Endothelial cell of umbilical vein (primary cell): ENCODE measurements around the gene GPSM1. TPM values are rescaled to one million over a fixed set of nuclear protein-coding genes. Genes with fewer than 3 reads are reported as not detected.

Experiments used
- BruUV-seq: library from RNA; stranded (reverse); fragments of 400-500 nt; replicated peaks from 2 replicates; lab custom pipeline; 2021; lab: Mats Ljungman, UMichigan
- CTCF ChIA-PET: fragments of 300-600, 350-600 bp; sonication (Branson Sonifier 250); formaldehyde crosslinking; loops from one replicate; lab custom pipeline; 2021; ENCODE audit warnings: antibody characterized with exemption, inconsistent platforms; lab: Charles Lee
- POLR2A ChIA-PET: fragments of 300-600, 350-600 bp; sonication (Branson Sonifier 250); formaldehyde crosslinking; loops from one replicate; lab custom pipeline; 2021; ENCODE audit warnings: antibody characterized with exemption, inconsistent platforms; lab: Charles Lee
- DNase-seq: peaks from one replicate; pipeline ENCODE4 v3.0.0-alpha.2; 2011; ENCODE audit warnings: low read depth, low spot score
- FAIRE-seq: peaks from 2 replicates; lab custom pipeline; 2011; peaks lifted over from hg19 to GRCh38; lab: Jason Lieb, UNC
- H2AFZ ChIP-seq: 2 replicates; pipeline ENCODE4 v1.6.0; 2012; ENCODE audit warnings: low read depth, low read length, control low read depth, inconsistent platforms
- H3K27ac ChIP-seq: 2 replicates; pipeline ENCODE4 v1.5.1; 2011; ENCODE audit warnings: low read depth, mild to moderate bottlenecking, control low read depth, low read length, moderate library complexity; ENCODE audit not compliant: insufficient read depth
- H3K27me3 ChIP-seq, 2 experiments: 2 replicates each; pipeline versions ENCODE4 v1.6.0 to v1.6.1; 2011; ENCODE audit warnings: low read length in 2 of 2, mixed read lengths in 1 of 2; ENCODE audit not compliant: control insufficient read depth in 2 of 2, insufficient read depth in 2 of 2
- H3K36me3 ChIP-seq, 2 experiments: 2 replicates in 1 of 2; 3 replicates in 1 of 2; pipeline ENCODE4 v1.5.1; 2011; ENCODE audit warnings: low read length in 2 of 2, mild to moderate bottlenecking in 1 of 2, moderate library complexity in 1 of 2; ENCODE audit not compliant: control insufficient read depth in 2 of 2, insufficient read depth in 2 of 2; ENCODE audit errors: extremely low read depth in 1 of 2
- H3K4me1 ChIP-seq: 3 replicates; pipeline ENCODE4 v1.5.1; 2011; ENCODE audit warnings: mild to moderate bottlenecking, low read length; ENCODE audit not compliant: control insufficient read depth, insufficient read depth; ENCODE audit errors: extremely low read depth
- H3K4me2 ChIP-seq: 2 replicates; pipeline ENCODE4 v1.6.1; 2011; ENCODE audit warnings: low read length, control low read depth, mixed read lengths; ENCODE audit not compliant: insufficient read depth
- H3K4me3 ChIP-seq, 3 experiments: fragments of 200-600 bp in 1 of 3; sonication (generic), shearing (Covaris generic) in 1 of 3; replicated peaks in 1 of 3; 2 replicates each; pipeline ENCODE4 v1.5.1; 2011 to 2016; ENCODE audit warnings: control low read depth in 3 of 3, low read length in 3 of 3, mild to moderate bottlenecking in 2 of 3, inconsistent platforms in 1 of 3, low read depth in 1 of 3, moderate library complexity in 1 of 3; ENCODE audit not compliant: insufficient read depth in 1 of 3
- H3K79me2 ChIP-seq: 2 replicates; pipeline ENCODE4 v1.6.0; 2012; ENCODE audit warnings: low read length, inconsistent platforms; ENCODE audit not compliant: control insufficient read depth, insufficient read depth
- H3K9ac ChIP-seq: replicated peaks from 2 replicates; pipeline ENCODE3; 2011; ENCODE audit warnings: low read length, control low read depth; ENCODE audit not compliant: insufficient read depth; ENCODE audit errors: extremely low read depth
- H3K9me1 ChIP-seq: replicated peaks from 3 replicates; pipeline ENCODE4 v1.6.0; 2011; ENCODE audit warnings: mild to moderate bottlenecking, low read length; ENCODE audit not compliant: control insufficient read depth, insufficient read depth; ENCODE audit errors: extremely low read depth
- H3K9me3 ChIP-seq: replicated peaks from 2 replicates; pipeline ENCODE4 v1.5.1; 2012; ENCODE audit warnings: low read length, inconsistent platforms; ENCODE audit not compliant: control insufficient read depth, insufficient read depth
- H4K20me1 ChIP-seq: replicated peaks from 2 replicates; pipeline ENCODE3; 2011; ENCODE audit warnings: mild to moderate bottlenecking, low read length; ENCODE audit not compliant: control insufficient read depth, insufficient read depth; ENCODE audit errors: extremely low read depth
- CTCF ChIP-seq, 2 donors: IDR thresholded peaks; 1 replicate in 1 of 2; 2 replicates in 1 of 2; pipeline ENCODE4 v1.5.1; 2011; ENCODE audit warnings: low read length in 2 of 2, mild to moderate bottlenecking in 2 of 2, moderate library complexity in 2 of 2, control low read depth in 1 of 2, inconsistent platforms in 1 of 2, low read depth in 1 of 2; ENCODE audit not compliant: insufficient read depth in 1 of 2; ENCODE audit errors: extremely low read depth in 1 of 2
- EZH2 ChIP-seq: IDR thresholded peaks from 2 replicates; pipeline ENCODE4 v1.6.1; 2012; ENCODE audit warnings: borderline replicate concordance, low read depth, mild to moderate bottlenecking, moderate library complexity, low read length, inconsistent platforms; ENCODE audit not compliant: severe bottlenecking
- FOS ChIP-seq: IDR thresholded peaks from 2 replicates; pipeline ENCODE4 v1.6.1; 2011; ENCODE audit warnings: mild to moderate bottlenecking, low read length, moderate library complexity, borderline replicate concordance; ENCODE audit not compliant: insufficient read depth
- GATA2 ChIP-seq: IDR thresholded peaks from 2 replicates; pipeline ENCODE4 v1.7.0; 2011; ENCODE audit warnings: low read depth, mild to moderate bottlenecking, moderate library complexity, mixed read lengths, low read length; ENCODE audit not compliant: insufficient read length, insufficient read depth
- JUN ChIP-seq: IDR thresholded peaks from 2 replicates; pipeline ENCODE4 v1.6.1; 2011; ENCODE audit warnings: borderline replicate concordance, low read depth; ENCODE audit not compliant: insufficient read length, insufficient read depth
- MAX ChIP-seq: IDR thresholded peaks from 2 replicates; pipeline ENCODE4 v1.6.1; 2011; ENCODE audit not compliant: insufficient read depth, insufficient read length
- MYC ChIP-seq: IDR thresholded peaks from one replicate; pipeline ENCODE4 v1.6.1; 2011; ENCODE audit warnings: mild to moderate bottlenecking, low read depth, low read length
- POLR2A ChIP-seq: IDR thresholded peaks from 2 replicates; pipeline ENCODE4 v1.6.1; 2012; ENCODE audit warnings: low read depth, mild to moderate bottlenecking, control low read depth, low read length
- POLR2AphosphoS5 ChIP-seq: IDR thresholded peaks from 2 replicates; pipeline ENCODE4 v1.6.1; 2012; ENCODE audit warnings: low read depth, mild to moderate bottlenecking, control low read depth, low read length, moderate library complexity; ENCODE audit not compliant: insufficient read depth
- dilution Hi-C: fragments of 300-500 bp; cut with MboI; formaldehyde crosslinking; loops from one replicate; pipeline ENCODE4 v1.15.0; 2019; ENCODE audit warnings: low sequenced_read_pairs; ENCODE audit not compliant: extremely low pct_ligation_motif_present
- intact Hi-C: fragments of 100-400 bp; cut with micrococcal nuclease; formaldehyde crosslinking; loops from one replicate; pipeline ENCODE4 v1.10.0; 2022
- polyA plus RNA-seq, 4 experiments: library from polyadenylated mRNA; depleted of rRNA in 3 of 4; stranded (reverse) in 3 of 4; unstranded in 1 of 4; fragments of >200 nt; gene quantifications; 2 replicates each; pipeline versions ENCODE4 v1.2.1 to v1.2.3, GENCODE V29; 2011 to 2012; ENCODE audit warnings: missing spikeins in 1 of 4
- total RNA-seq: library from RNA; stranded (reverse); gene quantifications from 2 replicates; pipeline ENCODE4 v1.2.3, GENCODE V29; 2021

Gene GPSM1
- total and polyA plus RNA-seq, 2 donors (not counting 3 experiments of a cell fraction or from before 2014, with no cell fraction given): 34.6 to 47.1 TPM

GRCh38 chr9:136286359-136286986, 40.9 kb upstream of the GPSM1 start:
- H2AFZ ChIP-seq: no peak overlapping the region
- H3K27me3 ChIP-seq: no peaks in the 10 kb centered on the region
- ChIA-PET CTCF (no interaction called here), POLR2A (no interaction called here)
- no peak overlapping the region for H3K27ac ChIP-seq
- DNase-seq (no peak), FAIRE-seq (no peak)
- TF ChIP-seq MYC: no peak
- no peak for TF ChIP-seq POLR2A
- no peak for TF ChIP-seq POLR2AphosphoS5
- no peak for TF ChIP-seq EZH2
- no peak for TF ChIP-seq CTCF (IDR thresholded peaks at IDR 0.05; ENCODE audit: extremely low read depth in 1 of 2, insufficient read depth in 1 of 2, low read depth in 1 of 2, low read length in 2 of 2)
- TF ChIP-seq FOS: no peak
- TF ChIP-seq GATA2: no peak
- no peak for TF ChIP-seq MAX
- no peak for TF ChIP-seq JUN
- H3K4me1 ChIP-seq: no peaks in the 10 kb centered on the region
- H3K4me3 ChIP-seq: no peak overlapping the region
- H4K20me1 ChIP-seq: no peaks in the 10 kb centered on the region
- H3K36me3 ChIP-seq: no peaks in the 10 kb centered on the region
- intact Hi-C loops (loop anchor here (10.0 kb wide), 2 partner anchors 322 to 682 kb away; partner anchors contain the start of gene UBAC1), dilution Hi-C loops (no loop called here)
- H3K9me3 ChIP-seq: no peaks in the 10 kb centered on the region
- no peak overlapping the region for H3K9ac ChIP-seq
- no peak overlapping the region for H3K4me2 ChIP-seq
- no peaks in the 10 kb centered on the region for H3K9me1 ChIP-seq
- no TSS peak for BruUV-seq
- no peaks in the 10 kb centered on the region for H3K79me2 ChIP-seq
